D721Med (cell line): Measurements from ENCODE around the gene STK32B.

ENCODE experiments used
- DNase-seq: peaks from one replicate; pipeline ENCODE4 v3.0.0; 2011; ENCODE audit warnings: low spot score; ENCODE audit not compliant: insufficient read length
- FAIRE-seq: peaks from 2 replicates; lab custom pipeline; 2011; peaks lifted over from hg19 to GRCh38; lab: Jason Lieb, UNC
- TF ChIP-seq, protein P1 (sequence below): IDR thresholded peaks from 2 replicates; pipeline ENCODE4 v1.5.1; 2012; ENCODE audit warnings: mild to moderate bottlenecking, control low read depth; ENCODE audit not compliant: insufficient read depth; ENCODE audit errors: missing control alignments

Gene STK32B

DNA sequence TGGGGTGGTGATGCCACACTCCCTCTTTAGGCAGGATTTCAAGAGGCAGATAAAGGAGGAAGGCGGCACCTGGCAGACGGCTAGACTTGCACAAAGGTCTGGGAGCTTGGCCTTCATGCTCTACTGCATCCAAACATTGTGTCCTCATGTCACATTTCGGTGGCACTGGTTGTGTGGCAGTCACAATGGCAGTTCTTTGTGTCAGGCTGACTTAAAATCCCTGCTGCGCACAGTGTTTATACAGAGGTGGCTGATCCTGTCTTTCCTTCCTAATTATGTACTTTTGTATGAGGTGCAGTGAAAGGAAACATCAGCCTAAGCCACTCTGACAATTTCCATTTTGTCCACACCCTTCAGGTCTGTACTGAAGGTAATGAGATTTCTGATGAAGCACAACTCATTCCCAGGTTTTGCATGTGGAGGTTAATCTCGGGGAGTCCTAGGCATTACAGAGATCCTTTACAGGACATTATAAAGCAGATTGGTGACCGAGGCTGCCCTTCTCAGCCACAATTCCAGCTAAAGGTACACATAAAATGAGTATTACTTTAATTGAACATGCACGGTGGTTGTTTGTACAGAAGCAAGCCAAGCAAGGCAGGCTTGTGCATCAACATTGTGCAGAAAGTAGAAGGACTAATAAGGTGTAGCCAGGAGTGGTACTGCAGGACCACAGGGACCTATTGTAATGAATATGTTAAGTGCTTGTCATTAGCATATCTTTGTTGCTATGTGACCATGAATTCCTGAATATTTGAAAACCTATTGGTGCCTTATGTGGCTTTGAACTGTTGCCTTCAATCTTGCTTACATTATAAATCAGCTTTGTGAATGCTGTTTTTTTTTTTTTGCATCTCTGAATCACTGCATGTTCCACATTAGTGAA, 147.6 kb downstream of the STK32B start:
- no peak for FAIRE-seq
- TF ChIP-seq, protein P1, sequence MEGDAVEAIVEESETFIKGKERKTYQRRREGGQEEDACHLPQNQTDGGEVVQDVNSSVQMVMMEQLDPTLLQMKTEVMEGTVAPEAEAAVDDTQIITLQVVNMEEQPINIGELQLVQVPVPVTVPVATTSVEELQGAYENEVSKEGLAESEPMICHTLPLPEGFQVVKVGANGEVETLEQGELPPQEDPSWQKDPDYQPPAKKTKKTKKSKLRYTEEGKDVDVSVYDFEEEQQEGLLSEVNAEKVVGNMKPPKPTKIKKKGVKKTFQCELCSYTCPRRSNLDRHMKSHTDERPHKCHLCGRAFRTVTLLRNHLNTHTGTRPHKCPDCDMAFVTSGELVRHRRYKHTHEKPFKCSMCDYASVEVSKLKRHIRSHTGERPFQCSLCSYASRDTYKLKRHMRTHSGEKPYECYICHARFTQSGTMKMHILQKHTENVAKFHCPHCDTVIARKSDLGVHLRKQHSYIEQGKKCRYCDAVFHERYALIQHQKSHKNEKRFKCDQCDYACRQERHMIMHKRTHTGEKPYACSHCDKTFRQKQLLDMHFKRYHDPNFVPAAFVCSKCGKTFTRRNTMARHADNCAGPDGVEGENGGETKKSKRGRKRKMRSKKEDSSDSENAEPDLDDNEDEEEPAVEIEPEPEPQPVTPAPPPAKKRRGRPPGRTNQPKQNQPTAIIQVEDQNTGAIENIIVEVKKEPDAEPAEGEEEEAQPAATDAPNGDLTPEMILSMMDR, result no peak
- no peak for DNase-seq

DNA sequence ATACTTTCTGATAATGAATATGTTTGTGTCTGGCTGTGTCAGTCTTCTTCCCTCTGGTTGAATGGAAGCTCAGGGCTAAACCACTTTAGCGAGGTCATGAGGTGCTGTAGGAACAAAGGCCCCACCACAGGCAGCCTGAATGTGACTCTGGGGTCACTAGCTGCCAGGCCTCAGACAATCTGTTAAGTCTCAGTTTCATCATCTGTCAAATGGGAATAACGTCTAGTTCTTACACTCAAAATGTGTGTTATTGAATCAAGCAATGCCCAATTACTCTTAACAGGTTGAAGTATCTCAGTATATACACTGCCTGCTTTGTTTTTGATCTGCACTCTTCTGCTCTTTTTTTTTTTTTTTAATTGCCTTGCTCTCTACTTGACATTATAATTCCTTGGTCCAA, 148.6 kb downstream of the STK32B start:
- FAIRE-seq, result no peak
- TF ChIP-seq, protein P1, result no peak
- DNase-seq, result no peak

DNA sequence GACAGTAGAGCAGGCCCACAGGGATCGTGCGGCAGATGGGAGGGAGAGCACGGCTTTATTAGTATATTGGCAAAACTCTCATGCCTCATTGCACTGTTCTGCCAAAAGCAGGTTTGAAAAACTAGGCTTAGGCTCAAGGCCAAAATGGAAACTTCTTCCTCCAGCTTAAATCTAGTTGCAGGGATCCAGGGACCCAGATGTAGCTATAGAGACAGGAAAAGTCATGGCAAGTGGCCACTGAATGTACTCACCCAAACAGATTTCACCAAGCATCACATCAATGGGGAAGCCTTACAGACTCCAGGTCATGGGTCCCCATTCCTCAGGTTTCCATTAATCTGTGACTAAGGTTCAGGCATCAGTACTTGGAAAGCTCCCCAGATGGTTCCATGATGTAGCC, 149.2 kb downstream of the STK32B start:
- no peak for DNase-seq
- no peak for FAIRE-seq
- TF ChIP-seq, protein P1, result no peak

DNA sequence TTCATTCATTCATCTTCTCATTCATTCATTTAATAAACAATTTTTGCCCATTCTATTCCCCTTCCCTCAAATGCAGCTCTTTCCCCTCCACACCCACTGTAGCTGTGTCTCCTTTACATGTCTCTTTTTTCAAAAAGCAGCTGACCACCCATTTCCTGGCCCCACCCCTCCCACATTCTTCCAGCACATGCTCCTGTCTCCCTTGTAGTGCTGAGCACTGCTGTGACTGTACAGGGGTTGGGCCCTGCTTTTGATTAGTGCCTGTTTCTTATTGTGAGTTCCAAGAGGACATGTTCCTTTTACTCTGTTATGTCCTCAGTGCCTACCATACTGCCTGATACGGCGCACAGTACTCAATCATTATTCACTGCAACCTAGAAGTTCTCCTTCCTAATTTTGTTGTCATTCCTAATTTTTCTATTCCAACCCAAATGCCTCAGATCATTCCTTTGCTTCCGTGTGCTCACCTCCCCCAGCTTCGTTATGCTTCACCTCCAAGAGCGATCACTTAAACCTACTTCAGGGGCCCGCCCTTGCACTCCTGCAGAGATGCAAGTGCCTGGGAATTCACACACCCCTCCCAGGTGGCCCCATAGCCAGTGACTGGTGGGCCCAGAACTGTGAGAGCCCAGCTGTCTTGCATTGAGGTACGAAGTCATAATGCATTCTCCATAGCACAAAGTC, 152.2 kb downstream of the STK32B start:
- no peak for DNase-seq
- FAIRE-seq, result no peak
- TF ChIP-seq, protein P1, result no peak

DNA sequence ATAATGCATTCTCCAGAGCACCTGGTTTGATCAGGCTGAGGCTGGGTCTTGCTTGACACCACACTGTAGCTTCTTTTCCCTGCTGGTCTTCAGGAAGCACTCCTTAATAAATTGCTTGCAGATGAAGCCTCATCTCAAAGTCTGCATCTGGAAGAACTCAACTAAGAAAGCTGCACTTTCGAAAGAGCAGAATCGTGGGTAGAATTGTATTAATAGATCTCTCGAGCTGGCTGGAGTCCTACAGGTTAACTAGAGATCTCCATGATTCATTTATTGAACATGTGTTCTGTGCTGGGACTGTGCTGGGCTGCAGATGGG, 152.7 kb downstream of the STK32B start:
- no peak for DNase-seq
- TF ChIP-seq, protein P1, result no peak
- FAIRE-seq, result no peak

DNA sequence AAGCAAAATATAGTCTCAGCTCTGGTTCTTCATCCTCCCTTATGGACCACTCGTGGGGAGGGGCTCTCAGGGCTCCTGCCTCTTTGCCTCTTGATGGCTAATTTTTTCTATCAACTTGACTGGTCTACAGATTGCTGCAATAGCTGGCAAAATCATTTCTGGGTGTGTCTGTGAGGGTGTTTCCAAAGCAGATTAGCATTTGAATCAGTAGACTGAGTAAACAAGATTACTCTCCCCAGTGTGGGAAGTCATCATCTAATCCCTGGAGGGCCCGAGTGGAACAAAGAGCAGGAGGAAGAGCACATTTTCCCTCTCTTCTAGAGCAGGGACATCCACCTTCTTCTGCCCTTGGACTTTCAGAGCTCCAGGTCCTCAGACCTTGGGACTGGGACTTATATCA, 153.5 kb downstream of the STK32B start:
- TF ChIP-seq, protein P1, result no peak
- no peak for FAIRE-seq
- DNase-seq, result no peak
